HG03066 (cell line): Measurements from ENCODE around the gene IER2.
"Not testable (repeated sequence)": the region's sequence is repeated elsewhere in the genome, so short reads cannot be mapped to it uniquely, and the experiment has no call there.

Experiments used
- ATAC-seq: cut with Tn5 transposase; IDR thresholded peaks from one replicate; pipeline ENCODE4 v1.9.1; 2021; ENCODE audit warnings: low read depth; ENCODE audit not compliant: unreplicated experiment

Gene IER2

DNA sequence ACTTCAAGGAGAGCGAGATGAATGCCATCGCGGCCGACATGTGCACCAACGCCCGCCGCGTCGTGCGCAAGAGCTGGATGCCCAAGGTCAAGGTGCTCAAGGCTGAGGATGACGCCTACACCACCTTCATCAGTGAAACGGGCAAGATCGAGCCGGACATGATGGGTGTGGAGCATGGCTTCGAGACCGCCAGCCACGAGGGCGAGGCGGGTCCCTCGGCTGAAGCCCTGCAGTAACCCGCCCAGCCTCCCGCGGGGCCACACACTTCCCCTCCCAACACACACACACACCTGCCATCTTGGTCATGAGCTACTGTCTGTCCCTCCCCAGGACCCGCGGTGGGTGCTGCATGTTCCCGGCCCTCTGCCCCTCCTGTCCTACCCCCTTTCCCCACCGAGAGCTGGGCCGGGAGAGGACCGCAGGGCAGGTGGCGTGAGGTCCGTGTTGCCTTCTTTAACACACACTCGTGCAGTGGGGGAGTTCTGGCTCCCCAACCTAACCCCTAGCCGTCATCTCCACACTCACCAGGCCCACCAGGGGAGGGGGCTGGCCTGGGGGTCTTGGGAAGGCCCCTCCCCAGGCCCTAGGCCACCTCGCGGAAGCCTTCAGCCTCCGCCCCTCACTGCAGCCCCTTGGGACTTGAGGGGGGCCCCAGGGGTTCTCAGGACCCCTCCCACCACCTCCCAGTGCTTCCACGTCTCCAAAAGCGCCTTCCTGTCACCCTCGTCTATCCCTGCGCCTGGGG is 11.9 kb upstream of the IER2 start:
- ATAC-seq, result no peak

GRCh38 chr19:13138916-13139198 is 11.4 kb upstream of the IER2 start:
- ATAC-seq, result no peak

DNA sequence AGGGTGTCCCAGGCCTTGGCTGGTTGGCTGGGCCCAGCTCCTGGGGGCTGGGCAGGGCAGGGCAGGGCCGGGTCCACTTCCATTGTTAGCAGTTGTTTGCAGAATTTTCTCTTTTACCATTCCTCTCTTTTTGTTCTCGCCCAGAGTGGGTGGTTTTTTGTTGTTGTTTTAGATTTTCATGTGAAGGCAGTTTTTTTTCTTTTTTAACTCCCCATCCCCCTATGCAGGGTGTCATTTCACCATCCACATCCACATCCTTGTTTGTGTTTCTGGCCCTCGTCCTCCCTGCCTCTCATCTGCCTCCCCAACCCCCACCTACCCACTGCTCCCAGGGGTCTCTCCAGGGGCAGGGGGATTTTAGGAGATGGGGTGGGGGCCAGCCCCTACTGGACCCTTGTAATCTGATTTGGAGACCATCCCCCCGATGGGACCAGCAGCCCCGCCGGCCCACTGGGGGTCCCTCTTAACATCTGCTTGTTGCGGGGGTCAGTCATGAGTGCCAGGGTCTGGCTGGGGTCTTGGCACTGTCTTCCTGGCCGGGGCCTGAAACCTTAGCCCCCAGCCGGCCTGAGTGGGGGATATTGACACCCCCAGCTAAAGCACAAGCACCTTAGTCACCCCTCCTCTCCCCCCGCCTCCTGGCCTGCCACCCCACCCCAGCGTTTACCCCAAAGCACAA is 10.4 kb upstream of the IER2 start:
- ATAC-seq, result no peak

DNA sequence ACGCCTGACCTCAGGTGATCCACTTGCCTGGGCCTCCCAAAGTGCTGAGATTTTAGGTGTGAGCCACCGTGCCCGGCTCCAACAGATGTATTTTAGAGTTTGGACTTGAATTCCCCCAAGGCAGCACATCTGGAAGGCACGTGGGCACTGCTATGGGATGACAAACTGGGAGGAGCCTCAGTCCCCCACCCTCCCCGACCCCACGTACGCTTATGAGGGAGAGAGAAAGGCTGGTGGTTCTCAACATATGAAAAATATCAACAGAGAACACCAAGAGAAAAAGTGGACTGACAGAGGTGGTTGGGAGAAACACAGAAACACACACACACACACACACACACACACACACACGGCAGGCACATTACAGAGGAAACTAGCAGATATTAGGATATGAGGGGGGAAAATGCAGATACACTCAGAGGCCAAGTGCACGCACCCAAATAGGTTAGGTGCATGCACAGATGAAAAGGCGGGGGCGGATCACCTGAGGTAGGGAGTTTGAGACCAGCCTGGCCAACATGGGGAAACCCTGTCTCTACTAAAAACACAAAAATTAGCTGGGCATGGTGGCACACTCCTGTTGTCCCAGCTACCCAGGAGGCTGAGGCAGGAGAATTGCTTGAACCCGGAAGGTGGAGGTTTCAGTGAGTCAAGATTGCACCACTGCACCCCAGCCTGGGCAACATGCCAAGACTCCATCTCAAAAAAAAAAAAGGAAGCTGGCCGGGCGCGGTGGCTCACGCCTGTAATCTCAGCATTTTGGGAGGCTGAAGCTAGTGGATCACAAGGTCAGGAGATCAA is 3.2 kb upstream of the IER2 start:
- ATAC-seq, result no peak

DNA sequence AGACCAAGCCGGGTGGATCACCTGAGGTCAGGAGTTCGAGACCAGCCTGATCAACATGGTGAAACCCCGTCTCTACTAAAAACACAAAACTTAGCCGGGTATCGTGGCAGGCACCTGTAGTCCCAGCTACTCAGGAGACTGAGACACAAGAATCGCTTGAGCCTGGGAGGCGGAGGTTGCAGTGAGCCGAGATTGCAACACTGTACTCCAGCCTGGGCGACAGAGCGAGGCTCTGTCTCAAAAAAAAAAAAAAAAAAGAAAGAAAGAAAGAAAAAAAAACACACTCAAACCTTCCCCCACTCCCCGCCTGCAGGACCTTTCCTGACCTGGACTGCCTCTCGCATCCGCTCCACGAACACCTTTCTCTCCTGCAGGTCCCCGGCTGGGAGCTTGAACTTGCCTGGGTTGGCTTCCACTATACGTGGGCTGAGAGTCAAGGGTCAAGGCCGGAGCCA is 1.0 kb upstream of the IER2 start:
- not testable (repeated sequence) for ATAC-seq

DNA sequence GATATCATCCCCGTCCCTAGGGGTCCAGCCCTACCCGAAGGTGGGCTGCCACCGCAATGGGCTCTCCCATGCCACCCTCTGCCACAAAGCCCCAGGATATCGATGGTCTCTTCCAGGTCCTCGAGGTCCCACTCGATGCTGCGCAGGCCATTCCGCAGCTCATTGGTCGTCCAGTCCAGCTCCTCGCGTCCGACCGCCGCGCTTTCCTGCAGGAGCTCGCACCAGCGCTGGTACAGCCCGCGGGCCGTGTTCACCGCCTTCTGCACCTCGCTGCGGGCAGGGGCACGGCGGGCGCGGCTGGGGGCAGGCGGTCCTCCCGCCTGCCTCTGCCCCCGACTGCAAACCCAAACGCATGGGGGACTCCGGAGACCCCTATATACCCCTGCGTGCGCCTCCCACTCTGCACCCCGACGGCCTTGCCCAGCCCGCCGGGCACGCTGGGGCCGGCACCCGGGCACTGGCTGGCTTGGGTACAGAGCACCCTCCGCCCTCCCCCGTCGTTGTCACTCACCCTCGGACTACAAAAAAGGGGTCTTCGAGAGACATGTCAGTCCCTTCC is 504 bp upstream of the IER2 start:
- ATAC-seq, result no peak

- no peak for ATAC-seq
These were observed 857 bp downstream of the IER2 start for GRCh38 chr19:13150931-13151604.

DNA sequence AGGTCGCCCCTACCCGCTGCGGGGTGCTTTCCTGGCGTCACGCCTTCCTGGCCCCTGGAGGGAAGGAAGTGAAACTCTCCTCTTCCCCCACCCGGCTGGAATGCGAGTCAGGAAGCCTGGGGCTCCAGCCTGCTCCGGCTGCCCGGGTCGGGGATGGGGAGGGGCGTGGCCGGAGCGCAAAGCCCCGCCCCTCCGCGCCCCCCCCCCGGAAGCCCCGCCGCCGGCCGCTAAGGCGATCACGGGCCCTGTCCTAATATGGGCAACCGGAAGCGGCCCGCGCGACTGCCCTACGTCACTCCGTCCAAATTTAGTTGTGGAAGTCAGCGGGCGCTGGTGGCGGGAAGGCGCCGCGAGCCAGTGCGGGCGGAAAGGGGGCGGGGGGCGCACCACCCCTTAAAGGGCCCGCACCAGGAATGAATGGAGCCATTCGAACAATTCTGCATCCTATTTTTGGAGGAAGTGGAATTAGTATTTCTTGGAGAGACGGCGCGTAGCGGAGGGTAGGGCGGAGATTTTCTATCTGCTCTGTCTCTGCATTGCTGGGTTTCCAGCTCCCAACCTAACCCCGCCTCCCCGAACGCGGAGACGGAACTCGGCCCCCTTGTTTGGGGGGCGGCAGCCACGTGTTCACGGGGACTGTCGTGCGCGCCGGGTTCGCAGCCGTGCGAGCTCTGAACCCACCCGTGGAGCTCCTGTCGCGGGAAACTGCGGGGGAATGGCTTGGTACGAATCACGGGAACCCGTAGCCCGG is 1.6 kb downstream of the IER2 start:
- ATAC-seq, result peak; percentile 39

GRCh38 chr19:13152356-13152973 is 2.3 kb downstream of the IER2 start:
- ATAC-seq, result no peak

GRCh38 chr19:13152974-13153568 is 2.9 kb downstream of the IER2 start:
- peak; percentile 25 for ATAC-seq

- no peak for ATAC-seq
These were observed 3.5 kb downstream of the IER2 start for GRCh38 chr19:13153569-13154240.

GRCh38 chr19:13154241-13154778 is 4.1 kb downstream of the IER2 start:
- ATAC-seq, result no peak

- ATAC-seq, result no peak
These were observed 4.8 kb downstream of the IER2 start for GRCh38 chr19:13154911-13155471.

DNA sequence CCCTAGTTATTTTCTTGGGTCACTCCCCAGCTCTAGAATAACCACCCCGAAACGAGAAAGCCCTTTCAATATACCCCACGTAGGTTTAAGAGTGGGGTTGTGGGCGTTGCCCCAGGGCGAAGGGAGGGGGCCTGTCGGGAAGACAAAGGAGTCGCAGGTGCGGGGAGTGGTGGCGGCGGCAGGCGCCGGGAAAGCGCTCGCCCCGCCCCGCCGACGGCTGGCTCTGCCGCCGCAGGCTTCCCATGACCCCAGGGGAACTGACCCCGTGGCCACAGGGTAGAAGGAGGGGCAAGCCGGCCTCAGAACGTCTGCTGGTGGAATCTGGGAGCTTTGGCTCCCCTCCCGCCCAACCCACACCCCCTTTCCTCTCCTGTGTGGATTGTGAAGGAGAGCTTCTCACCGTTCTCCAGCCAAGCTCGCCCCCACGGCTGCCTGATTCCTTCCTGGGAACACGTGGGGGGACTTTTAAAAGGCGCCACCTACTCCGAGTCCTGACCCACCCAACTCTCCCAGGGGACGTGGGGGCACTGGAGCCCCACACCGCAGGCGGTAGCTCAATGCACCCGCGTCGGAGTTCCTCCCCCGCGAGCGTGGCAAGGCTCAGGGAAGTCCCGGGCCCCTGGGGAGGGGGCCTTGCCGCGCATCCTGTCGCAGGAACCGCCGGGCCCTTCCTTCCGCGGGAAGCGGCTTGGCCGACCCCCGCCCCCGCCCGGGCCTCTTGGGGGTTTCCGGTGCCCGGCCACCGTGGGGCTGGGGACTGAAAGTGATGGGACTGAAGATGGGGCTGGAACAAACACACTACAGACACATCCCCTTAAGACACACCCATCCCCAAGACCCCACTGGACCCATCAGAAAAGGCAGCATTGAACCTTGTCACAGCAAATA is 5.5 kb downstream of the IER2 start:
- no peak for ATAC-seq

GRCh38 chr19:13159713-13160112 is 9.5 kb downstream of the IER2 start:
- no peak for ATAC-seq

GRCh38 chr19:13160557-13160956 is 10.3 kb downstream of the IER2 start:
- no peak for ATAC-seq
